ENCODE measurements around the gene RSU1.
"Not testable (repeated sequence)": the region's sequence is repeated elsewhere in the genome, so short reads cannot be mapped to it uniquely, and the experiment has no call there.

The RSU1 gene

DNA sequence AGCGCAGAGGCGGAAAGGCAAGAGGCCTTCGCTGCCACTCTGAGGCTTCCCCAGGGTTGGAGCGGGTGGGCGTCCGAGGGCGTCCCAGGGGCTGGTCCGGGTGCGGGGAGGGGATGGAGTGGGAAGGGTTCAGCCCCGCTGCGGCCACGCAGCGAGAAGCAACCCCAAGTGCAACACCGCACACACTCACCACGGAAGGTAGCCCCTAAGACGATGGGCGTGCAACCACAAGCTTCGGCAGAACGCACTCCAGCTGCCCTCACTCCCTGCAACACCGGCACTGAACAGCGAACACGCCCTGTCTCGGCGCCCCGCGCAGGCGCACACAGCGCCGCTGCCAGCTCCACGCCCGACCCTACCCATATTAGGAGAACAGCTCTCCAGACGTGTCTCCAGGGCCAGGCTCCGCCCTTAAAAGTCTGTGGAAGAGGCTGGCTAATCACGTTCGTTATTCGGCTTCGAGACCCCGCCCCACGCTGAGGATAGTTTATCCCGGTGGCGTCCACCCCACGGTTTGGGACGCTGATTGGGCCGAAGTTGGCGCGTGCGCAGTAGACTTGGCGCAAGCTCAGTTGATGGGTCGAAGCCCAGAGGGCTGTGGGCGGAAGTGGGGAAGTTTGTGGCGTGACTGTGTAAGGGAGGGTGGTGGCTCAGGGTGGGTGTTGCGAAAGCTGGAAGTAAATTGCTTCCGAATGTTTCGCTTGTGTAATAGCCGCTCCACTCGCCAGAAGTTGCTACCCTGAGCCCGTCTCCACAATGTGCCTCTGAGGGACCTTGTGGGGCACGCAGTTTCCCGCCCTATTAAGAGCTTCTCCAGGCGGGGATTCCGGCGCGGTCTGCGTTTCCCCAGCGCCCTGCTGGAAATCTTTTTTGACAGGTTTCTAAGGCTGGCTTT is at the start of gene RSU1:
Gene RSU1, minus strand, starts transcription at position 300 of the 895 bp plus-strand sequence. CDS start 343 bp downstream, outside the sequence.
- DNase-seq, result peak; percentile 100

DNA sequence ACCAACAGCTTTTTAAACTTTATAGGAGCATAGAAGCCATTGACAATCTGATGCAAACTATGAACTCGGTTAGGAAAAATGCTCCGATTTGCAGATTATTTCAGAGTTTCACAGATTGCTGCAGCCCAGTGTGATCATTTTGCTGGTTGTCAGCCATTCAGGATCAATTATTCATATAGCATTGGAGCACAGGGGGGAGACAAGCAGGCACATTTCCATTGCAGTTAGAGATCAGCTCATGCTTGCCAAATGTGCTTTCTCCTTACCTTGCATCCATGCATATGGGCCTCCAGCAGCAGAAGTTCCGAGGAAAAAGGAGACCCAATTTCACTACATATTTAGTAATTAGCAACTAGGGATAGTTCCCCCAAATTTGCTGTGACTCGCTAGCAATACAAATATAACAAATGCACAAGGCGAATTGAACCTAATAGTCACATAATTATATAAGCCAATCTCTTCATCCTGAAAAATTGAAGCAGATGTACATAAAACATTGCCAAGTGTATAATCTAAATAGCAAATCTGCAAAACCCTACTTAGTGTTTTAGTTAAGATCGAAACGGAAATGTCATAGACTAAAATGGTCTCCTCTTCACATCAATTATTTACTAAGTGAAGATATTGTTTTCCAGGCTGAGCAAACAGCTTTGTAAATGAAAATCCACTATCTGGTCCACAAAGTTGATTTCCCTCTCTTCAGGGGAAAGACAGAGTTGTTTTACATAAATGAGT is 49.5 kb upstream of the RSU1 start:
- DNase-seq, result no peak

DNA sequence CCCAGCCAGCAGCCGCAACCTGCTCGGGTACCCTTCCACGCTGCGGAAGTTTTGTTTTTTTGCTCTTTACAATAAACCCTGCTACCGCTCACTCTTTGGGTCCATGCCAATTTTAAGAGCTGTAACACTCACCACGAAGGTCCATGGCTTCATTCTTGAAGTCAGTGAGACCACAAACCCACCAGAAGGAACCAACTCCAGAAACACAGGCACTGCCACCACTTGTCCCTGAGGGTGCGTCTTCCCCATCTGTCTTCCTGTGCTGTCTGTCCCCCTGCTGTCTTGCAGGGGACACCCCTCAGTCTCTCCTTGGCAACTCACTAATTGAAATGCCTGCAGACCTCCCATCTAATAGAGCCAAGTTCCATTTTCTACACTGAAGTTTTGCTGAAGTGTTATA is 48.5 kb upstream of the RSU1 start:
- no peak for DNase-seq

DNA sequence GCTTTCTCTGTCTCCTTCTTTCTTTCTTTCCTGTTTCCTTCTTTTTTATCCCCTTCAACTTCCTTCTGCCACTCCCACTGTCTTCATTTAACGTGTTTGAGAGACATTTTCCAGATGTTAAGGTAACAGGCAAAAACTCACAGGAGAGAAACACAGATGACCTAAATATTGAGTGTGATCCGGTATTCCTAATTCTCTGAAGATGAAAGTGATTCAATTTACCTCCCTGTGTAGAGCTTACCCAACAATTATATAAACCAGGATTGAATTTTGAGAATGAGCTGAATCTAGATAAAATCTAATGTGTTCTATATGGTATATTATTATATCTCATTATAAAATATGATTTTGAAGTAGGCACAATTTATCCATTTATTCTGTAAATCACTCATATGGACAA is 46.5 kb upstream of the RSU1 start:
- DNase-seq, result no peak

DNA sequence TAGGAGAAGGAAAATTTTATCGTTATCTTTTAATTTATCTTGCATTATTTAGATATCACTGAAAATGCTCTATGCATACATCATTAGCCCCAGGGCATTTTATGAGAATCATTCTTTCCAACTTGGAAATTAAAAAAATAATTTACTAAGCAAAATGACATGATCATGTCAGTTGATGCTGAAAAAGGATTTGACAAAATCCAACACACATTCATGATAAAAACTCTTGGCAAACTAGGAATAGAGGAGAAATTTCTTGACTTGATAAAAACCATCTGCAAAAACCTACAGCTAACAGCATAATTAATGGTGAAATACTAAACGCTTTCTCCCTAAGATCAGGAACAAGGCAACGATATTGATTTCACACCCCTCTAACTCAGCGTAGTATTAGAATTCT is 40.2 kb upstream of the RSU1 start:
- DNase-seq, result no peak

DNA sequence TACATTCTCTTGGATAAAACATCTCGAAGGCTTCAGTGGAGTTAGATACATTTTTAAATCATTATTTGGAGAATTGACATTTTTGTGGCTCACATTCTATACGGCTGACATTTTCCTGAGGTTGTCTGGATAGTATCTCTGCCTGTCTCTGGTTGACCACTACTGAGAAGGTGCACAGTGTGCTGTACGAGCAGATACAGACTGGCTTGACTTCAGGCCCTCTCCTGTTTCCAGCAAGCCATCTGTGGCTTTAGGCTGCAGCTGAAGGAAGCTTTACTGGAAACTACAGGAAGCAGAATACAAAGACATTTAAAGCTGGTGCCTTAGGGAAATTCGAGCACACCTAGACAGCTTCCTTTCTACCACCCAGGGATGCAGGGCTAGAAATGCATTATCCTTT is 39.3 kb upstream of the RSU1 start:
- DNase-seq, result no peak

DNA sequence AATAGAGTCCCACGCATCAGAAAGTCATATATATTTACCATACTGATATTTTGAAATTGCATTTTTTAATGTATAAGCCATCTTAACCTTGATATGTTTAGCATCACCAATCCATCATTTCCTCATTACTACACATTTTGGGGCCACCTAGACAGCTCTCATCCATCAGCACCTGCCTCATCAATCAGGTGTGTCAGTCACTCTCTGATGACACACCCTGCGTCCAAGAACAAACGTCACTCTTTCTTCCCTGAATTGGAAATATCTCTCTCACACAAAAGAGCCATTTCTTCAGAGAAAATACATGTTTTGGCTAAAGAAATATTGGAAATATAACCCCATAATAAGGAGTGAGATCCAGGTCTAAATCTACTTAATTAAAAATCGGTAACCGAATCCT is 38.9 kb upstream of the RSU1 start:
- no peak for DNase-seq

DNA sequence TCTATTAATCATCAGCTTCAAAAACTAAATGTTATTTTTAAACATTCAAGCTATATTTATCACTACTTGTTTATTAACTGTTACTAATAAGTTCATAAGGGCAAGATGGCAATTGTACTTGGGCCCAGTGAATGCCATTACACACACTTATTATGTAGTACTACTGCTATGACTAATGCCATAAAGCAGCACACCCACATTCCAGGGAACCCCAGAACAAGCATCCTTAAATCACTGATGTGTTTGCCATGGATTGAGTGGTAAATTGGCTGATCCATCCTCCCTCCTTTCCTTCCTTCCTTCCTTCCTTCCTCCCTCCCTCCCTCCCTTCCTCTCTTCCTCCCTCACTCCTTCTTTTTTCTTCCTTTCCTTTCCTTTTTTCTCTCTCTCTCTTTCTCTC is 37.4 kb upstream of the RSU1 start:
- no peak for DNase-seq

DNA sequence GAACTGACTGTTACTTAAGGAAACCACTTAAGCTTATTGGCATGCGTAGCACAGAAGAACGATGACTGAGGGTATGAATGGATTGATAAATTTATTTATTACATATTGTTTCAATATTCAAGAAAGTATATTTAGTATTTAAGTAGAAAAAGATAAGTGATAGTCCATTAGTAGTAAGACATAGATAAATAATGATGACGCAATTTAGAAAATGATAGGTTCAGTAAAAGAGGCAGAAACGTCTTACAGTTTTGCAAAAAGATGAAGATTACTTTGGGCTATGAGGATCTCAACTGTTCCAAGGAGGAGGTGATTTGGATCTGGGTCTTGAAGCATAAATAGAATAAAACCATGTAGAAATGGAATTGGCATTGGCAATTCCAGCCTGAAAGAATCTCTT is 36.6 kb upstream of the RSU1 start:
- DNase-seq, result no peak

DNA sequence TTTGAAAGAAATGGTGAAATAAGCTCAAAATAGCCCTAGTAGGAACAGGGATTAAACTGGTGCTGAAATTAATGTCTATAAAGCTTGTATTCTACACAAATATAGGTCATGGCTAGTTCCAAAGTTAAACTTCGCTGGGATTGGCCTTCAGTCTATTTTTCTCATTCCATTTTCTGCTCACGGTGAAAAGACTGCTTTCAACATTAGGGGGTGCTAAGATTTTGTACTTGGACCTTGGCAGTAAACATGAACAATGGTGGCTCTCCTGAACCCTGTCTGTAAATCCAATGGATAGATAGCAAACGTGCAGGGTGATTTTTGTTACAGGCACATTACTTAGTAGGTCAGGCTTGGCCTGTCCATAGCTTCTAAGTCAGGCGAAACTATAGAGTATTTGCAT is 36.0 kb upstream of the RSU1 start:
- DNase-seq, result no peak

DNA sequence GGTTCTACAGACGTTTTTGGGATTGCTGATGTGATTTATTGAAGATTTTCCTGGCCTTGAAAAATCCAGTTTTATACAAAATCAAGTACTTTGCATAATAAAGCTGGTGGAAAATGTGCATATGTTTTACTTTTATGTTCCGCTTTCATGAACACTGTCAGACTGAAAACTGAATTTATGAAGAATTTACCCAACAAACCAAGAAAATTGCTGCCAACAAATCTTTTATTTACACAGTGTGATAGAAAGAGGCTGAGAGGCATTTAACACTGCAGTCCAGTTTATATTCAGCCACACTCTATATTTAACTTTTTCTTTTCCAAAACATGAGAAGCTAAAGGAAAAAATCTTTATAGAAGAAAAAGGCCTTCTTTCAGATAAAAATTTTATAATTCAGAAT is 35.4 kb upstream of the RSU1 start:
- no peak for DNase-seq

DNA sequence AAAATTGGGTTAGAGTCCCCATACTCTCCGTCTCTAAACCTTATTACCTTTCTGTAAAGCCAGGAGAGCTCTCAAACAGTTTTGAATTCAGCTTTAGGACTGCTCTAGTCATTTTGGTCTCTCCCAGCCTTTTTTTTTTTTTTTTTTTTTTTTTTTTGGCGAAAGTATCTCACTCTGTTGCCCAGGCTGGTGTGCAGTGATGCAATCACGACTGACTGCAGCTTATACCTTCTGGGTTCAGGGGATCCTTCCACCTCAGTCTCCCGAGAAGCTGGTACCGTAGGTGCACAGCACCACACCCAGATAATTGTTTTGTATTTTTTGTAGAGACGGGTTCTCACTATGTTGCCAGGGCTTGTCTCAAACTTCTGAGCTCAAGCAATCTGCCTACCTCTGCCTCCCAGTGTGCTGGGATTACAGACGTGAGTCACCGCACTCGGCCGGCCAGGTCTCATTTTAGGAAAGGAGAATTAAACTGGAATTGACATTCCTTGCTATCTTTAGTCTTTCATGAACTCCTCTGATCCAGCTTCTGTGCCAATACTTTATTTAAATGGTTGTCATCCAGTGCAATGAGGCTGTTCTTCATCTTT is 31.4 kb upstream of the RSU1 start:
- DNase-seq, result no peak

DNA sequence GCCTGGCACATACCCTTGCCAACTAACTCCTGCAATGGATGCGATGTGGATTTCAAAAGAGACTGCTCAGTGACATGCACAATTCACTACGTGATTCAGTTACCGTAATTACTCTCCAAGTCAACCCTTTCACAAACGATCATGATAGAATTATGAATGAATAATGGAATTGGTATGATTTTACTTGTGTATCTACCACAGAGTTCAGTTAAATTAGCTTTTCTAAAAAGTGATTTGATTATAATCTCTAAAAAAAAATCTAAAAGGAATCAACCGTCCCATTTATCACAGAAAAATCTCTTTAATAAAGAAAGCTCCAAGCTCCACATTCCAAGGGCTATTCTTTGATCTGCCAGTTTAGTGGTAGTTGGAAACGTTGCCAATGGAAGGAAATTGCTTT is 30.4 kb upstream of the RSU1 start:
- no peak for DNase-seq

DNA sequence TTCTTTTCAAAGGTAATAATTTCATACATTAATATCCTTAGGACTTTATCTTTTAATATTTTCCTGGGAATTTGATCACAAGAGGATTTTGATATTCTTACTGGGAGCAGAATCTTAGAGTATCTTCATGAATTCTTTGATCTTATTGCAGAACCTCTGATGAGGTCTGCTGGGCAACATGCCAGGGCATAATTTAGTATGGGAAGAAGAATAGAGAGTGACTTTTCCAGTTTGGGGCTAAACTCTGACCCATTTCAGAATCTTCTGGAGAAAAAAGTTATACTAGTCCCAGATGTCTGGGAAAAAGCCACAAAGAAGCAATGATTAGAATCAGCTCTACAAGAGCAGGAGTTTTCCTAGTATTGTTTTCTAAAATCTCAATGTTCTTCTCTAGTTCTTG is 28.0 kb upstream of the RSU1 start:
- DNase-seq, result no peak

DNA sequence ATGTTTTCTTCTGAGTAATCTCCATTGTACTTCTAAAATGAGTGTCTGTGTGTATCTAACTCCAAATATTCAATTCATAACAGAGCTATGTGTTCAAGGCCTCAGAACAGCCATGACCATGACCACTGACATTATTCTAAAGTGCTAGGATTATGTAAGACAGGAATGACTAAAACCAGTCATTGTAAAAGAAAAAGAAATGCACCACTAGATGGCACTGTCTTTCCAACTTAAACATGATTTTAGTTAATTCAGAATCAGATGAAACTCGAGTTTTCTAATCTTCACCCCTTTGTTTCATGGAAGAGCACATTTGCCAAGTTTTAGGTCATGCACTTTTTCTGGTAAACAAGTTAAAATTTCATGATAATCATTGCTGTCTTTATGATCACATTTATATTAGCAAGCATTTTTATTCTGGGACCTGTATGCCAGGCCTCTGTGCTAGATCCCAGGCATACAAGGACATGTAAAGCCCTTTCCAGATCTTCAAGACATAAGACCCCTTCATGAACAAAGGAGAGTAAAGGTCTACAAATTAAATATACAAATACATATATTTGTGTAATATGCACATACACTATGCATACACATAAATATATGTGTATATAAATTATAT is 26.1 kb upstream of the RSU1 start:
- no peak for DNase-seq

DNA sequence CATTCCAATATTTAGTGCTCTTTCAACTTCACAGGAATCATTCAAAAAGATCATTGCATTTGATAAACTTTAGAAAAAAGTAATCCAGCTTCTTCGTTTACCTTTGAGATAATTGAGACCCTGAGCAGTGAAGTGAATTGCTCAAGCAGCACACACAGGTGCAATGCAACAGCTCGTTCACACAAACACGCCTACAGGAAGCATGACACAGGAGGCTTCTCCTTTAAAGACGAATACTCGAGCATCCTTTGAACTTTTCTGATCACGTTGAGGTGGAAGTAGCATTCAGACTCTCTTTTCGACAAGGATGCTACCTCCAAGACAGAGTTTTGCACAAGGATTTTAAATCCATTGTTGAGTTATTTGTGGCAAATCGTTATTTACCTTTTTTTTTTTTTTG is 18.0 kb upstream of the RSU1 start:
- DNase-seq, result peak; percentile 33

DNA sequence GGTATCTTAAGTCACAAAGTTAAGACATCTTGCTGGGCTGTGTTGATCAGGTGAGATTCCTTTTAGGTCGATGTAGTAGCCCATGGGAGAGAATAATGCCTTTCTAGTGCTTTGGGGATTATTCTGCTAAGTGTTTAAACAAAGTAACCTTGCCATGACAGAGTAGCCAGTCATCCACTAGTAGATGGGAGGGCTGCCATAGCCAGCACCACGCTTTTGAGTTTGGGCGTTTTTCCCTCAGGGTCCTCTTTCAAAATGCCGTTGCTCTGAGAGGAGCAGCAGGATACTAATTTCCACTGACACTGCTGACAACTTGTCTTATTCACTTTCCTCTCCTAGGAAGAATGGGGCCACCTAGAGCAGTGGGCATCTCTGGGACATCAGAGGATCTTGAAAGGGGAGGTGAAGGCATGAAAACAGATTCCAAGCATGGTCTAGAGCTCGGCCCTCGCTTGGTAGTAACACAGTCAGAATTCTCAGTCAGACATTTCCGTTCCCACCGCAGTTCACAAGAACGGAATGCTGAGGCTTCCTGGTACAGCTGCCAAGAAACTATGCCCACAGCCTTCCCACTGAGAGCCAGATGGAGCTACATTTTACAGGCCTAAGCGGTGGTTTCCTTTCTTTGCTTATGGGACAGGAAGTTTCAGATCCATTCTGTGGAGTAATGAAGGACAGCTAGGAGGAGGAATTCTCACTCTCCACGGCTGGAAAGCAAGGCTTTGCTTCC is 15.3 kb upstream of the RSU1 start:
- no peak for DNase-seq

DNA sequence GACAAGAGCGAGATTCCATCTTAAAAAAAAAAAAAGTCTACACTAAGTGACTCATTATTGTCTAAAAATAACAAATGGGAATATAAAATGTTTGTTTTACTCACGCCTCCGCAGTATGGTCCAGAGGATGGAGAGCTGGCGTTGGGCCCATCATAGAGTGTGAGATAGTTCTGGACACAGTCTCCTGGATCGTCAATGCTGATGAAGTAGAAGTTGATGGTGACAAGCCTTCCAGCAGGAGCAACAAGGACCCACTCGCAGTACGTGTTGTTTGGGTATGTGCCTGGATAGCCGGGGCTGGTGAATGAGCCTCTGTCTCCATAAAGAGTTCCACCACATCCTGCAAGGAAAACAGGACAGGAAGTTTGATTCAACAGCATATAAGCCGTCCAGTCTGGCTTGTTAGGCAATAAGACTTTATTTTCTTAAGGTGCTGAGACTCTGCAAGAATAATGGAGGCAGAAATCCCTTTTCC is 11.5 kb upstream of the RSU1 start:
- no peak for DNase-seq

DNA sequence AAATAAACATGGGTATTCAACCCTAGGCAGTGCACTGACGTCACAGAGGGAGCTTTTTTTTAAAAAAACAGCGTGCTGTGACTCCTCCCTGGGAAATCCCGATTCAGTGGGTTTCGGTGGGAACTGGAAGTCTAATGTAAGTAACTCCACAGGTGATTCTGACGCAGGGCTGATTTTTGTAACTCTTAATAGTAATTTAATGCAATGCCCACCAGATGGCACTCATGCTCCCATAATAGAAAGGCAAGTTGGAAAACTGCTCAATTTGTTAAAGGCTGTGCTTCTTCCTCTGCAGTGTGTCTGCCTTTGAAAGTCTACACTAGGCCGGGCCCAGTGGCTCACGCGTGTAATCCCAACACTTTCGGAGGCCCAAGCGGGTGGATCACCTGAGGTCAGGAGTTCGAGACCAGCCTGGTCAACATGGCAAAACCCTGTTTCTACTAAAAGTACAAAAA is 10.9 kb upstream of the RSU1 start:
- peak; percentile 71 for DNase-seq

DNA sequence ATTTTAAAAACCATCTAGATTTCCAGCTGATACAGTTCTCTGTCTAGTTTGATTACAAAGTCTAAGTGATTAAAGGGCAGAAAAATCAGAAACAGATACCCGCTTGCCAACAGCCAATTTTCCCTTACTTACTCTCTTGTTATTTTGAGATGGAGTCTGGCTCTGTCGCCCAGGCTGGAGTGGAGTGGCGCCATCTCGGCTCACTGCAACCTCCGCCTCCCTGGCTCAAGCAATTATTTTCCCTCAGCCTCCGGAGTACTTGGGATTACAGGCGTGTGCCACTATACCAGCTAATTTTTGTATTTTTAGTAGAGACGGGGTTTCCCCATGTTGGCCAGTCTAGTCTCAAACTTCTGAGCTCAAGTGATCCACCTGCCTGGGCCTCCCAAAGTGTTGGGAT is 10.2 kb upstream of the RSU1 start:
- not testable (repeated sequence) for DNase-seq

DNA sequence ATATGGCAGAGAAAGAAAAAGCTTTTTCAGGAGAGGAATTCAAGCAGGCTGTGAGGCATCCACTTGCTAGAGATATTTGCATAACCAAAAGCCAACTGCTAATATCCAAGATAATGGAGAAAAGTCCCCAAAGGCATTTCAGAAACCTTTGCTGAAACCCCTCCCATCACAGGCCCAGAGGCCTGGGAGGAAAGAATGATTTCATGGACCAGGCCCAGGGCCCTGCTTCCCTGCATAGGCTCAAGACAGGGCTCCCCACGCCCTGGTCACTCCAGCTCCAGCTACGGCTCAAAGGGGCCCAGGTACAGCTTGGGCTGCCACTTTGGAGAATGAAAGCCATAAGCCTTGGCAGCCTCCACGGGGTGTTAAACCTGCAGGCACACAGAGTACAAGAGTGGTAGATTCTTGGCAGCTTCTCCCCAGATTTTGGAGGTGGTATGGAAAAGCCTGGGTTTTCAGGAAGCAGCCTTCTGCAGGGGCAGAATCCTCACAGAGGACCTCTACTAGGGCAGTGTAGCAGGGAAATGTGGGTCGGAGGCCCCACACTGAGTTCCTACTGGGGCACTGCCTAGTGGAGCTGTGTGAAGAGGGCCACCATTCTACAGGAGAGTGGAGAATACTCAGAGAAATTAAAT is 5.6 kb upstream of the RSU1 start:
- no peak for DNase-seq

DNA sequence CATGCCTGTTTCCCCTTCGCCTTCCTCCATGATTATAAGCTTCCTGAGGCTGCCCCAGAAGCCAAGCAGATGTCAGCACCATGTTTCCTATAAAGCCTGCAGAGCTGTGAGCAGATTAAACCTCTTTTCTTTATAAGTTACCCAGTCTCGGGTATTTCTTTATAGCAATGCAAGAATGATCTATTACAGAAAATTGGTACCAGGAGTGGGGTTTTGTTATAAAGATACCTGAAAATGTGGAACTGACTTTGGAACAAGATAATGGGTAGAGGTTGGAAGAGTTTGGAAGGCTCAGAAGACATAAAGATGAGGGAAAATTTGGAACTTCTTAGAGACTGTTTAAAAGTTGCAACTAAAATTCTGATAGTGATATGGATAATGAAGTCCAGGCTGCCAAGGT is 4.8 kb upstream of the RSU1 start:
- no peak for DNase-seq
